ENCODE data around the gene ABR.
A peak's percentile ranks its signal among the peaks of the same experiment; 100 is the strongest.

- TF ChIP-seq CTCF (IDR thresholded peaks at IDR 0.05; ENCODE audit: low read depth, low read length) (peak; percentile 58), EZH2phosphoT487 (IDR thresholded peaks at IDR 0.05; ENCODE audit: low read depth) (no peak)
Measured at GRCh38 chr17:980406-981291, 199.1 kb downstream of the ABR start.

Data from OCI-LY3 (cell line).